PC-9 (cell line): ENCODE results near the gene SPEM2. TPM values are rescaled to one million over a fixed set of nuclear protein-coding genes. Genes with fewer than 3 reads are reported as not detected.

Experiments
- Bru-seq: library from RNA; stranded (reverse); fragments of 400-500 nt; gene quantifications from one replicate; lab custom pipeline; 2021; lab: Mats Ljungman, UMichigan
- BruChase-seq, 2 experiments: library from RNA; stranded (reverse); fragments of 400-500 nt; gene quantifications; one replicate each; lab custom pipeline; 2021; lab: Mats Ljungman, UMichigan
- BruUV-seq: library from RNA; stranded (reverse); fragments of 400-500 nt; replicated peaks from 2 replicates; lab custom pipeline; 2021; lab: Mats Ljungman, UMichigan
- CTCF ChIA-PET: fragments of 300-600 bp; sonication (Branson Sonifier 250); formaldehyde crosslinking; loops from one replicate; lab custom pipeline; 2022; ENCODE audit warnings: antibody characterized with exemption; lab: Charles Lee
- POLR2A ChIA-PET: fragments of 300-600 bp; sonication (Branson Sonifier 250); formaldehyde crosslinking; loops from one replicate; lab custom pipeline; 2022; ENCODE audit warnings: antibody characterized with exemption; ENCODE audit not compliant: unreplicated experiment; lab: Charles Lee
- DNase-seq, 2 experiments: peaks; one replicate each; pipeline versions ENCODE4 v3.0.0 to v3.0.0-alpha.2; 2015 to 2022; ENCODE audit warnings: mixed read lengths in 1 of 2
- H2AFZ ChIP-seq: fragments of 200-600 bp; sonication (generic); 2 replicates; pipeline ENCODE4 v1.8.1; 2017; ENCODE audit warnings: antibody characterized with exemption
- H3F3A ChIP-seq: fragments of 200-600 bp; sonication (generic); 2 replicates; pipeline ENCODE4 v1.8.1; 2017; ENCODE audit warnings: antibody characterized with exemption, mild to moderate bottlenecking, low read depth; ENCODE audit not compliant: insufficient read depth
- H3K27ac ChIP-seq: fragments of 200-600 bp; sonication (generic); 2 replicates; pipeline ENCODE4 v1.6.1; 2016; ENCODE audit warnings: mixed run types
- H3K27me3 ChIP-seq: fragments of 200-600 bp; sonication (generic); 2 replicates; pipeline ENCODE4 v1.6.1; 2016; ENCODE audit warnings: low read depth, mixed run types; ENCODE audit not compliant: insufficient read depth
- H3K36me3 ChIP-seq: fragments of 200-600 bp; sonication (generic); 2 replicates; pipeline ENCODE4 v1.6.1; 2016; ENCODE audit warnings: low read depth, mixed run types
- H3K4me1 ChIP-seq: fragments of 200-600 bp; sonication (generic); replicated peaks from 2 replicates; pipeline ENCODE4 v1.6.1; 2016; ENCODE audit warnings: mixed run types; ENCODE audit not compliant: insufficient read depth
- H3K4me2 ChIP-seq: fragments of 200-600 bp; sonication (generic); 2 replicates; pipeline ENCODE4 v1.6.1; 2017; ENCODE audit warnings: mixed run types
- H3K4me3 ChIP-seq: fragments of 200-600 bp; sonication (generic); 2 replicates; pipeline ENCODE4 v1.6.1; 2016; ENCODE audit warnings: mixed run types
- H3K79me2 ChIP-seq: fragments of 200-600 bp; sonication (generic); 2 replicates; pipeline ENCODE4 v1.6.1; 2017; ENCODE audit warnings: low read depth, mixed run types
- H3K9me2 ChIP-seq: fragments of 200-600 bp; sonication (generic); 2 replicates; pipeline ENCODE4 v1.8.1; 2017; ENCODE audit warnings: mild to moderate bottlenecking; ENCODE audit not compliant: insufficient read depth
- H3K9me3 ChIP-seq: fragments of 200-600 bp; sonication (generic); 2 replicates; pipeline ENCODE4 v1.8.1; 2016; ENCODE audit warnings: low read depth; ENCODE audit not compliant: insufficient read depth
- H4K20me1 ChIP-seq: fragments of 200-600 bp; sonication (generic); 2 replicates; pipeline ENCODE4 v1.8.1; 2017; ENCODE audit not compliant: insufficient read depth
- CTCF ChIP-seq: fragments of 200-600 bp; sonication (generic); conservative IDR thresholded peaks from 2 replicates; pipeline ENCODE4 v1.6.1; 2017; ENCODE audit warnings: mixed run types, antibody characterized with exemption, mild to moderate bottlenecking, moderate library complexity
- EZH2 ChIP-seq: fragments of 200-600 bp; sonication (generic); IDR thresholded peaks from 2 replicates; pipeline ENCODE4 v1.8.0; 2017; ENCODE audit warnings: antibody characterized with exemption, low read depth
- intact Hi-C: fragments of 100-400 bp; cut with micrococcal nuclease; formaldehyde crosslinking; loops from one replicate; pipeline ENCODE4 v1.10.0; 2022; ENCODE audit not compliant: unreplicated experiment
- long read RNA-seq: library from polyadenylated mRNA; stranded (forward); transcript quantifications from one replicate; pipeline ENCODE4 v2.0.0, GENCODE V29; 2022
- total RNA-seq: library from RNA; stranded (reverse); gene quantifications from 2 replicates; pipeline ENCODE4 v1.2.3, GENCODE V29; 2021

Gene SPEM2
- total RNA-seq (0.50 TPM in 1 of 2 replicates, not detected in the other), Bru-seq, nascent RNA (not detected), BruChase-seq, experiment 1, labeled RNA remaining after a 2-hour chase (percentile 30 among the genes with signal in this experiment), BruChase-seq, experiment 2, labeled RNA remaining after a 6-hour chase (percentile 42 among the genes with signal in this experiment)
- long read RNA-seq, result 0 reads

GRCh38 chr17:7425316-7425715, at the start of gene SPEM2:
SPEM2 (plus strand) TSS chr17:7425616; CDS start chr17:7425689, 73 bp downstream.
- Histone ChIP-seq H3K9me3 (no peaks in the 10 kb centered on the region), H3K27ac (no peak within 1 kb of the TSS), H3K36me3 (no peaks in the 10 kb centered on the region), H2AFZ (no peak within 1 kb of the TSS), H3K4me3 (no peak within 1 kb of the TSS), H3K27me3 (no peaks in the 10 kb centered on the region), H4K20me1 (no peaks in the 10 kb centered on the region), H3K9me2 (no peaks in the 10 kb centered on the region), H3K4me1 (no peaks in the 10 kb centered on the region), H3K79me2 (no peaks in the 10 kb centered on the region), H3K4me2 (no peak within 1 kb of the TSS), H3F3A (no peaks in the 10 kb centered on the region)
- CTCF ChIA-PET, result interaction anchor here (0.5 kb wide), 1 partner anchor 159 kb away, joined by 4 read pairs; no protein-coding TSS in a partner anchor
- TF ChIP-seq CTCF (no peak), EZH2 (no peak)
- POLR2A ChIA-PET, result no interaction called here
- no TSS peak for BruUV-seq
- DNase-seq, result no peak
- intact Hi-C loops, result no loop called here

GRCh38 chr17:7379134-7379533, 46.3 kb upstream of the SPEM2 start:
- CTCF ChIA-PET, result no interaction called here
- no TSS peak for BruUV-seq

GRCh38 chr17:7380321-7380720, 45.1 kb upstream of the SPEM2 start:
- Histone ChIP-seq H3K4me2 (peak overlapping the region; percentile 91), H3K79me2 (0 out of 2 replicates have a peak, but pooled peaks cover 4% of the 10 kb centered on the region), H3K9me2 (no peaks in the 10 kb centered on the region), H3F3A (no peaks in the 10 kb centered on the region), H3K36me3 (no peaks in the 10 kb centered on the region), H3K27ac (no peak overlapping the region), H3K27me3 (no peaks in the 10 kb centered on the region), H3K4me3 (peak overlapping the region; percentile 78), H4K20me1 (no peaks in the 10 kb centered on the region), H3K4me1 (no peaks in the 10 kb centered on the region), H2AFZ (peak overlapping the region; percentile 81), H3K9me3 (no peaks in the 10 kb centered on the region)
- peak in 1 of 2 experiments; percentile 44 for DNase-seq
- CTCF ChIA-PET, result interaction anchor here (0.5 kb wide), 1 partner anchor 25 kb away, joined by 9 read pairs; no protein-coding TSS in a partner anchor
- no TSS peak for BruUV-seq
- TF ChIP-seq EZH2 (no peak), CTCF (no peak)
- intact Hi-C loops, result loop anchor here (2.0 kb wide), 1 partner anchor 24 kb away; no protein-coding TSS in a partner anchor
- POLR2A ChIA-PET, result interaction anchor here (0.5 to 1.0 kb wide), 4 partner anchors 51 to 199 kb away, joined by 3 to 4 read pairs (median 4); partner anchors contain the start of genes CD68 and NEURL4

More at GRCh38 chr17:7379134-7379533, 46.3 kb upstream of the SPEM2 start:
- Histone ChIP-seq H3K27ac (no peak overlapping the region), H3K4me3 (no peak overlapping the region), H3K9me2 (no peaks in the 10 kb centered on the region), H3K4me1 (no peaks in the 10 kb centered on the region), H3K9me3 (no peaks in the 10 kb centered on the region), H2AFZ (no peak overlapping the region), H3K27me3 (no peaks in the 10 kb centered on the region), H3K36me3 (no peaks in the 10 kb centered on the region), H4K20me1 (no peaks in the 10 kb centered on the region), H3K4me2 (no peak overlapping the region), H3K79me2 (0 out of 2 replicates have a peak, but pooled peaks cover 4% of the 10 kb centered on the region), H3F3A (no peaks in the 10 kb centered on the region)
- no peak for DNase-seq
- TF ChIP-seq CTCF (no peak), EZH2 (no peak)
- intact Hi-C loops, result no loop called here
- POLR2A ChIA-PET, result no interaction called here
